Myocyte (in vitro differentiated cells): ENCODE measurements around the gene RPL3. TPM values are rescaled to one million over a fixed set of nuclear protein-coding genes. Genes with fewer than 3 reads are reported as not detected.

Experiments
- DNase-seq: peaks from one replicate; pipeline ENCODE4 v3.0.0-alpha.2; 2012; ENCODE audit warnings: low read depth
- total RNA-seq: library from RNA; depleted of rRNA; stranded (reverse); fragments of >200 nt; gene quantifications from 2 replicates; pipeline ENCODE4 v1.2.3, GENCODE V29; 2014

The RPL3 gene
- total RNA-seq, 1 donor from 2014 or later, result 1,524 TPM

DNA sequence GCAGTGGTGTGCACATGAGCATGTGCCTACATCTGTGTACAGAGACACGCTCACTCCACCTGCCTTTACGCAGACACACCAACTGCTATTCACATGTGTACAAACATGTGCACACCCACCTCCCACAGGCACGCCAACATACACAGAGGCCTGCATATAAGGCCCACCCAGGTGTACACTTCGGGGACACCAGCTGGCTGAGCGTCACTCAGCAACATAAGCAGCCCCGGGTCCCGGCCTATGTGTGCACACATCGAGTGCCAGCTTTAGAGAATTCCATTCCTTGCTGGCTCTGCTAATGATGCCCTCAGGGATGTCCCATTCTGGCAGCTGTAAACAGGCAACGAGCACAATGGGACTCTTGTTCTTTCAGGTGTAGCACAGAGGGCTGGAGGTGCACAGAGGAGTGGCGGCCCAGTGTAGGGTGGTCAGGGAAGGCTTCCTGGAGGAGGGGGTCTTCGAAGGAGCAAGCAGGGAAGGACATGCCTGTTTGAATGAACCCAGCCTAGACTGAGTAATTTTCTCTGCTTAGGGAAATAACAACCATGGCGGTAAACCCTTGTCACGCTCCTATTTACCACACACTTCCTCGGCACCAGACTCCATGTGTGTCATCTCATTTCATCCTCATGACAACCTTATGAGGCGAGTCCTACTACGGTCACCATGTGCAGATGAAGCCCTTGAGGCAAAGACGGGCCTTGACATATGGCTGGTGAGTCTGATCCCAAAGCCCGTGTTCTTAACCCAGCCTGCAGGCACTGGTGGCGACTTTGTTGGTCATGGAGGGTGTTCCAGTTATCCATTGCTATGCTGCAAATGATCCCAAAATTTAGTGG, 35.1 kb downstream of the RPL3 start:
- peak; percentile 32 for DNase-seq

DNA sequence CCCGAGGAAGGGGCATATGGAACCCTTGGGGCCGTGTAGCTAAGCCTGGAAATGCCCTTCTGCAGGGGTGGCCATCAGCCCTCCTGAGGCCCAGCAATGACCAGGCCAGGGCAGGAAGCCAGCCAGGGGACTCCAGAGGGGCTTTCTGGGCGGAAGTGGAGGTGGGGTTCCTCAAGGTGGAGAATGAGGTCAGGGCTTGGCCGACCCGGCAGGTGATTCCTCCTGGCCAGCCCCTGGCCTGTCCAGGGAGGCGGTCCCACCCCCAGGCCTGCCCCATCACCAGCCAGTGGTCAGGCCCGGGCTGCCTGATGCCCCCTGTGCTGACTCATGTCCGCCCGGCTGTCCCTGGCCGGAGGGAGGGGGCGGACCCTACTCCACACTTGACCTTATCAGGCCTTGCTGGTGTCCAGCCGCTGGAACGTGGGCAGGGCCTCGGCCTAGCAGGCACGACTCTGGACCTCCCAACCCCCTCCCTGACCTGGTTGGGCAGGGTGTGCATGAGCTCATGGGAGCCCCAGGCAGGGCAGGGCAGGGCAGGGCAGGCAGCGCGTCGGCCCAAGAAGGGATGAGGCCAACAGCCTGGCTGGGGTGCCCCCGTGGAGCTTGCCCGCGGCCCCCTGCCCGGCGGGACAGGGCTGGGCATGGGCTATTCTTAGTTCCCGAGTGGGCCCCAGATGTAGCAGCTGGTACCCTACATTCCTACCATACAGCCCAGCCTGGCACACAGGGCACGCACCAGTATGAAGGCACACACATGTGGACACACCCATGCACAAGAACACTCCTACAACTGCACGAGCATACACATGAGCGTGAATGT, 35.9 kb downstream of the RPL3 start:
- DNase-seq, result peak; percentile 99

DNA sequence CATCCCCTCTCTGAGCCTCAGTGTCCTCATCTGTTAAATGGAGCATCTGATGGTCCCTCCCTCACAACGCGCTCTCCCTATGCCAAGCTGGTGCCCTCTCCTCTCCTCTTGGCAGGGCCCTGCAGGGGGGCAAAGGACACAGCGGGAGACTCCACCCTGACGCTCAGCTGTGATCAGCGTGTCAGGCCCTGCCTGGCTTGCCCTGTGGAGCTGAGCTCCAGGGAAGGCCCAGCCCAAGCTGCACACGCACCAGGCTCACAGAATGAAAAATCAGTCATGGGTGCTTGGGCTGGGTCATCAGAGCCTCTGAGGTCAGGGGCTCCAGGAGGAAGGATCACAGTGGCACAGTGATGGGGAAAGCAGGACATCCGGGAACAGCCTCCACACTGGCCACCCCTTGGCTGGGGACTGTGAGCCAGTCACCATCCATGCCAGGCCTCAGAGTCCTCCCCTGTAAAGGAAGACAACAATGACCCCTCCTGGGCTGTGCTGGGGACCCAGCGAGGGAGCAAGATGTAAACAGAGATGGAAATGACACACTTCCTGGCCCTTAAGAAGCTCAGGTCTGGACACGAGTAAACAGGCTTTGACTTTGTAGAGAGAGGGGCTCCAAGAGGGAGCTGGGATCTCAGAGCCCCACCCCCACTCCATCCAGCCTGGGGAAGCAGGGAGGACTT, 36.6 kb downstream of the RPL3 start:
- peak; percentile 43 for DNase-seq

DNA sequence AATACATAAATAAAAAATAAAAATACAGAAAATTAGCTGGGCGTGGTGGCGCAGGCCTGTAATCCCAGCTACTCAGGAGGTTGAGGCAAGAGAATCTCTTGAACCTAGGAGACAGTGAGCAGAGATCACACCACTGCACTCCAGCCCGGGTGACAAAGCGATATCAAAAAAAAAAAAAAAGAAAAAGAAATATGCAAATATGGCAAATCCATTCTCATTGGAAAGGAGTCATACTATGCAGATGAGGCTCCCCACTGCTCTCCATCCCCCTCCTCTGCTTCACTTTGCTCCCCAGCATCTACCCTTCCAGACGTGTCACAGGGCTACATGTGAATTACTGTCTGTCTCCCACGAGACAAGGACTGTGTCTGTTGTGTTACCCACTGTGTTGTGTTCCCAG, 38.3 kb downstream of the RPL3 start:
- no peak for DNase-seq

DNA sequence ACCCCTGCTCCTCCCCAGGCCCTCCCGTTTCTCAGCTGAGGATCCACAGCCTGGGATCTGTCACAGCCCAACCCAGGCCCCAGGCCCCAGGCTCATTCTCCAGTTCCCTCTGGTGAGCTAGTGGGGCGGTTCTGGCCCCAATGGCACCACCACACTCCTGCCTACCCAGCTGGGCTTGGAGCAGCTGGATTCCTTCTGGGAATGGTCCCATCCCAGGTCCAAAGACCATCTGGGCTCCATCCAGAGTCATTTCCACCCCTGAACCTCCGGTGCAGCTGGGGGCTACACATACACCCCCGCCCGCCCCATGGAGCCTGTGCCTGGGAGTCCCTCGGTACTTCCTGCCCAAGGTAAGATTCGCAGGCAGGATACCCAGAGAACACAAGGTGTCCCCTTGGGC, 39.2 kb downstream of the RPL3 start:
- DNase-seq, result no peak

DNA sequence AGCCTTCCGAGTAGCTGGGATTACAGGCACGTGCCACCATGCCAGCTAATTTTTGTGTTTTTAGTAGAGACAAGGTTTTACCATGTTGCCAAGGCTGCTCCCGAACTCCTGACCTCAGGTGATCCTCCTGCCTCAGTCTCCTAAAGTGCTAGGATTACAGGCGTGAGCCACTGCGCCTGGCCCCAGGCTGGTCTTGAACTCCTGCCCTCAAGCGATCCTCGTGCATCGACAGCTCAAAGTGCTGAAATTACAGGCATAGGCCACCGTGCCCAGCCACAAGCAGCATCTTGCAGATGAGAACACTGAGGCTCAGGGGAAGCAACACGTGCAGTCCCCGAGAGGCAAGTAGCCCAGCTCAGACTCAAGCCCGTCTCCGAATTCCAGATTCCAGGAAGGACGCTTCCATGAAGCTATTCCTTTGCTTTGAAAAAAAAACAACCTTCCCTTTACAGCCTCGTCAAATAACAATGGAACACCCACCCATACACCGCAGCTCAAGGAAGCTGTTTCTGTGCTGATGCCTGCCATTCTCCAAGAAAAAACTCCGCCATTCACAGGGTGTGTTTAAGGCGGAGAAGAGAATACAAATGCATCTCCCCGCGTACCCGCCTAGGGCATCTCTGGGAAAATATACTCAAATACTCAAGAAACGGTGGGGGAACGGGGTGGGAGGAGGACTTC, 40.1 kb downstream of the RPL3 start:
- no peak for DNase-seq

DNA sequence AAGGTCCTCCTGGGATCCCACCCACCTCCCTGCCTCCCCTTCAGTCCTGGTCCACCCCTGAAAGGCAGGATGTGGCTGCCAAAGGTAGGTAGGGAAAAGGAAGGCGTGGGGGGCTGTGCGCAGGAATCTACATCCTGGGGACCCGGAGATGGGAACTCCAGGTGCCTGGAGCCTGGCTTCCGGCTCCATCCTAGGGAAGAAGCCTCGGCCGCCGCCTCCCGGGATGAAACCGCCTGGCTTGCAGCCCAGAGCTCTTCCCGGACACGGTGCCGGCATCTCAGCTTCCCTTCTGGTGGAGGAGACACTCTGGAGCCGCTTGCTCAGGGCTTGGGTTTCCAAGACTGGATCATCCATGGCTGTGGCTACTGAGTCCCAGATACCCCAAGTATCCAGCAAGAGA, 41.4 kb downstream of the RPL3 start:
- DNase-seq, result peak; percentile 36

DNA sequence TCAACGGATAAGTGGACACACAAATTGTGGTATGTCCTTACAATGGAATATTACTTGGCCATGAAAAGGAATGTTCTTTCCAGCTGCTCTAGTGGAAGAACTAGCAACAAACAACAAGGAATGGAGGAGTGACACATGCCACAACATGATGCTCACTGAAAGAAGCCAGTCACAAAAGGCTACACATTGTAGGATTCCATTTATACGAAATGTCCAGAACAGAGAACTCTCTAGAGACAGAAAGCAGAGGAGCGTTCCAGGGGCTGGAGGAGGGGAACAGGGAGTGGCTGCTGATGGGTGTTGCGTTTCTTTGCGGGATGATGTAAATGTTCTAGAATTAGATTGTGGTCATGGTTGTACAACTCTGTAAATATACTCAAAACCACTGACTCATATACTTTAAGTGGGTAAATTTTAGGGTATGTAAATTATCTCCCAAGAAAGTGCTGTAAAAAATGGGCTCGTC, 42.2 kb downstream of the RPL3 start:
- DNase-seq, result peak; percentile 38

DNA sequence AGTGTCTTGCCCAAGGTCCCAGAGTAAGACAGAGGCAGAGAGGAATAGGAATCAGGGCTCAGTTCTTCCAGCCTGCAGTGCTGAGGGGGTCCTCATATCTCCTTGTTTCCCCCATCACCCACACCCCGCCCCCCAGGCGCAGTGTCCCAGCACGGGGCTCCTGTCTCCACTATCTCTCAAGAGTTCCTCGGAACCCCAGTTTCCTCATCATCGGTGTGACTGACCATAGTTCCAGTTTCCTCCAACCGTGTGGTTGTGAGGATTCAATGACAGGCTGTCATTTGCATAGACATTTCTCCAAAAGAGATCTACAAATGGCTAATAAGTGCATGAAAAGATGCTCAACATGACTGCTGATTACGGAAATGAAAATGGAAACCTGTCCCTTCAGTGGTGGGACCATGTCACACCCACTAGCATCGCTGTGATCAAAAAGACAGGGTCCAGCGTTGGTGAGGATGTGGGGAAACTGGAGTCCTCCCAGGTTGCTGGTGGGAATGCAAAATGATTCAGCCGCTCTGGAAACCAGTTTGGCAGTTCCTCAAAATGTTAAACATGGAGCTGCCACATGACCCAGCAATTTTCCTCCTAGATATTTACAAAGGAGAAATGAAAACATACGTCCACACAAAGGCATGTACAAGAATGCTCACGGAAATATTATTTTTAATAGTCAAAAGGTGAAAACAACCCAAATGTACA, 42.8 kb downstream of the RPL3 start:
- no peak for DNase-seq

DNA sequence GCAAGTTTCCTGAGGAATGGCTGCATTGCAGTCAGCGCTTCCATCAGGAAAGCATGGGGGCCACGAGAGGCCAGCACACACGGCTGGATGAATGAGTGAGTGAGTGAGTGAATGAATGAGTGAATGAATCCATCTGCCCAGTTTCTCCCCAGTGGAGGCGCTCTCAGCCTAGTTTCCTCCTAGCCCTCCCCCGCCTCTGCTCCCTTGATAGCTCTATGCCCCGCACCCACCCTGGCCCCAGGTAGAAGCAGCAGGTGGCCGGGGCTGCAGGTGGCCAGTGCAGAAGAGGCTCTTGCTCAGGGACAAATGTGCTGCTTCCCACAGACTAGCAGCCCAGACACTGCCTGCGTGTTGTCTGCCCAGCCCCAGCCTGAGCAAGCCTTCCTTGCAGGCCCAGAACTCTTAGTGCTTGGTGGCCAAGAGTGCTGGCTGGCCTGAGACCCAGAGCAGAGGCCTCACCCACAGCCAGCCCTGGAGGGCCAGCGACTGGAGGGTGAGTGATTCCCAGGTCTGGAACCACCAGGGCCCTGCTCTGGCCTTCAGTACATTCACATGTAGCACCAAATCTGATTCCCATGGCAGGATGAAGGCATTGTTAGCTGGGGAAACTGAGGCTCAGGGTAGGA, 43.5 kb downstream of the RPL3 start:
- DNase-seq, result no peak

DNA sequence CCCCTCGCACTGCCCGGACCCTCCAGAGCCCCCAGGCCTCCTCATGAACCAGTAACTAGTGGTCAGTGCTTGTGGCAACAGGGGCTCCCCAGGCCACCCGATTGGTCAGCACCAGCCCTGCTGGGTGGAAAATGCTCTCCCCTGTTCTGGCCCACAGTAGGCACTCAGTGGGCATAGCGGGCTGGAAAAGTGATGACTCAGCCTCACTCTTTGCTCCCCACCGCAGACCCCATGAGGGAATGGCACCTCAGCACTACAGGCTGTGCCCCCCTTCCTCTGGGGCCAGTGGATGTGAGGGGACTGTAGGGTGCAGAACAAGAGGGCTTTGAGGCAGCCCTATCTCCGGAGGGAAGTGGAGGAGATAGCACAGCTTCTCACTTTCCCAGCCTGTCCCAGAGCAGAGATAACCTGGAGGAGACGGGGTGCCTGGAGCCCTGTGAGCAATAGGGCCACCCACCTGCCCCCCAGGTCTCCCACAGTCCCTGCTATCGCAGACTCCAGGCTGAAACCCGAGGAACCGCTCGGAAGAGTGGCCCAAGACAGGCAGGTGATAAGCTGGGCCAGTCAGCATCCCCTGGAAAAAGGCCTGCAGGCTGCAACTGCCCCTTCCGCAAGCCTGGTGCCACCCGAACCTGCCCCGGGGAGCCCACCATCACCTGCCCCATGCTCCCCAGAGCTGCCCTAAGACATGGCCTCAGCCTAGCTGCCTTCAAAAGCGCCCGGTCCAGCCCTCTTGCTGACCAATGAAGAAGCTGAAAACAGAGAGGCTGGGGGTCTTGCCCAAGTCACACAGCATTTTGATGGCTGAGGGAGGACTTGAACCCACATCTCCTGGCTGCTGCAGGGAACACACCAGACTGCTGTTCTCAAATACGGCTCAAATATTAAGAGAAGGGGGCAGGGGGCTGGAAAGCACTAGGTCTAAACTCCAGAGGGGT, 45.2 kb downstream of the RPL3 start:
- DNase-seq, result no peak

DNA sequence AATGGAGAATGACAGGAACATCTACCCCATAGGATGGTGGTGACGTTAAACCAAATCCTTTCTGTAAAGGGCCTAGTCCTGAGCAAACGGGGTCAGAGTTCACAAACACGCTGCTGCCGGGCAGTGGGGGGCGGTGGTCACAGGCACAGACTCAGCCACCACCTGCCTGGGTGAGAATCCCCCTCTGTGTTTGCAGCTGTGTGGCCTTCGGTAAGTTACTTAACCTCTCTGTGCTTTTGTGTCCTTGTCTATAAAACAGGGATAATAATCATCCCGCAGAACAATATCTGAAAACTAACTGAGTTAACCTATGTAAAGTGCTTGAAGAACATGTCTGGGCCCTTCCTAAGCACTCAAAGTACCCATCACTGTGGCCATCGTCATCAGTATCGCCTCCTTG, 48.6 kb downstream of the RPL3 start:
- DNase-seq, result no peak

DNA sequence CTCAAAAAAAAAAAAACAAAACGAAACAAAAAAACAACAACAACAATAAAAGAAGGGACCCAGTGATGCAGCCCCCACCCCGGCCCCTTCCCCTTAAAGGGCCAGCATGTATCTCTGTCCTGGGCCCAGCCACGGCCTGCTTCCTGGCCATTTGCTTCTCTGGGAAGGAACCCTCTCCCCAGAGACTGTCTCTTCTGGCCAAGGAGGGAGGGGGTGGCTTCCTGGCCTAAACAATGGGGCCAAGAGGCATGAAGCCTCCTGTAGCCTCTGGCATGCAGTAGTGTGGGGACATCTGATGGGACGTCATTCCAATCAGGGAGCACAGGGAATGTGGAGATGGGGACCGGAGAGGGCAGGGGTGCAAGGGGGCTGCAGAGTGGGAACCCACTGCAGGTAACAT, 49.1 kb downstream of the RPL3 start:
- DNase-seq, result no peak

DNA sequence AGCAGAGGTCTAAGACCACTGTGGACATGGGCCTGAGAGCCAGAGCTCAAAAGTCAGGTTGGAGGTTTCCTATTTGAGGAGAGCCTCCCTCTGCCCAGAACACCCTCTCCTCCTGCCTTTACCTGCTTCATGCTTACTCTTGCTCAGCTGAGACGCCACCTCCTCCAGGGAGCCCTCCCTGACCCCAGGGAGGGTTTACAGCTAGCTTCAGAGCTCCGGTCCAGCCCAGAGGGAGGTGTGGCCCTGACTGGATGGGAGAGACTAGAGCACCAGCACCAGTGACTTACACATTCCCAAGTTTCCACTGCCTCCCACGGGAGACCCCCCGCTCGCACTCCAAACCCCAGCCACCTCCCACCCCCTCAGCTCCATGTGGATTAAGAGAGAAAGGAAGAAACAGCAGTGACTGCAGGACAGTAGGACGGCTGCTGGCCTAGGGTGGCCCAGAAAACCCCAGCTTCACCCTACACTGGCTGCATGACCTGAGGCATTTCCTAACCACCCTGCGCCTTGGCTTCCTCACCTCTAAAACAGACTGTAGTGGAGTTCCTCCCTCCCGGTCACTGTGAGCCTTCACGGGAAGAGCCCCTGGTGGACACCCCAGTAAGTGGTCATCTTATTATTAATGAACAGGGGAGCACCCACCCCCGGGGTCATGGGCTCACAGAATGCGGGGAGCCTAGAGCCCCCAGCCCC, 50.2 kb downstream of the RPL3 start:
- no peak for DNase-seq

DNA sequence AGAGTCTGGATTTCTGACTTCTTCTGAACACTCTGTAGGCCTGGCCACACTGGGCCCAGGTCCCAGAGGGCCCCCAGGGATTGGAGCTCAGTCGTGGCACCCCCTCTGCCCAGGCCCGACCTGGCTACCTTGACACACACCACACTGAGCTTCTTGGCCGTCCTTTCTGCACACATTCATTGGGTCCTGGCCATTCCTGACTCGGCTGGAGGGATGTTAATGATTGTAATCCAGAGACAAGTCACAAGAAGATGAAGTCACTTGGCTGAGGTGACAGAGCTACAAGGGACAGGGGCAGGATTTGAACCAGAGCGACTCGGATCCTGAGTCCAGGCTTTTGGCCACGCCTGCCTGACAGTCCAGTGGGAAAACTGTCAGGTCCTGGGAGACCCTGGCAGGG, 50.8 kb downstream of the RPL3 start:
- DNase-seq, result no peak

DNA sequence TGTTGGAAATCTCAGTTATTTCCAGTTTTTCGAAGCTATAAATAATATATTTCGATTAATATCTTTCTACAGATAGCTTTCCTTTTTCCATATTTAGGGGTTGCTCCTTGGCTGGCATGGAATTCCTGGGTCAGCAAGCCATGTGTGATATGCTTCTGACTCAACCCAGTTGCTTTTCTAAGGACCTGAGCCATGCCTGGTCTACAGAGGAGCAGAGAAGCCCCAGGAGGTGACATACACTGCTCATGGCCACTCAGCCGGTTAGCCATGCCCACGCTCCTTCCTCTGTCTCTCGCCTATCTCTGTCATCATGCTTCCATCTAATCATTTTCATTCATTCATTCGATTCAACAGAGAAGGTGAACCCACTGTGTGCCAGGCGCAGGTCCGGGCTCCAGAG, 51.4 kb downstream of the RPL3 start:
- no peak for DNase-seq

DNA sequence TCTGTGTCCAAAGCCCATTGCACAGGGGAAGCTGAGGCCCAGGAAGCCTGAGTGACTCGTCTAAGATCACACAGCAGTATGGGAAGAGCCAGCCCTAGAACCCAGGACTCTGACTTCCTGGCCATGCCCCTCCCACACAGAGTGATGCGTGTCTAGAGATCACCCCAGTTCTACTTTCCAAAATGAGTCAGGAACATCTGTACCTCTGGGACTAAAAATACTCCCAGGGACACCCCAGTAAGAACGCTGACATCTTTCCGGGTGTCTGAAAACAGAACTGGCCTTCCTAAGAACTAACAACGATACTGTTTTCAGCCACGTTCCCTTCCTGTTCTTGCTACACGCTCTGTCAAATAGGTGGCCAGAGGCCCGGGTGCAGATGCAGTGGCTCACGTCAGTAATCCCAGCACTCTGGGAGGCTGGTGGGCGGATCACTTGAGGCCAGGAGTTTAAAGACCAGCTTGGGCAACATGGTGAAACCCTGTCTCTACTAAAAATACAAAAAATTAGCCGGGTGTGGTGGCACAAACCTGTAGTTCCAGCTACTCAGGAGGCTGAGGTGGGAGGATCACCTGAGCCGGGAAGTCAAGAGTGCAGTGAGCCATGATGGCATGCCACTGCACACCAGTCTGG, 52.9 kb downstream of the RPL3 start:
- DNase-seq, result no peak
